Transverse colon (tissue), 4 donors: ENCODE results near the gene PERM1. TPM values are rescaled to one million over a fixed set of nuclear protein-coding genes. Genes with fewer than 3 reads are reported as not detected.

Source experiments
- DNase-seq: peaks from one replicate; pipeline ENCODE4 v3.0.0-alpha.2; 2019
- H3K27ac ChIP-seq, 4 donors: fragments of 200-600 bp; sonication (generic); 2 replicates each; pipeline ENCODE4 v1.5.1; 2016 to 2018; ENCODE audit warnings: inconsistent platforms in 4 of 4
- H3K27me3 ChIP-seq: fragments of 200-600 bp; sonication (generic); 2 replicates; pipeline ENCODE4 v1.5.1; 2017; ENCODE audit warnings: inconsistent platforms
- H3K36me3 ChIP-seq, 4 donors: fragments of 200-600 bp; sonication (generic); 2 replicates each; pipeline ENCODE4 v1.5.1; 2017 to 2019; ENCODE audit warnings: inconsistent platforms in 4 of 4
- H3K4me1 ChIP-seq, 4 donors: fragments of 200-600 bp; sonication (generic); 2 replicates each; pipeline ENCODE4 v1.5.1; 2017 to 2020; ENCODE audit warnings: inconsistent platforms in 4 of 4
- H3K4me3 ChIP-seq, 4 donors: fragments of 200-600 bp; sonication (generic); 1 replicate in 1 of 4; 2 replicates in 3 of 4; pipeline versions ENCODE4 v1.5.1 to v1.6.1; 2017 to 2019; ENCODE audit warnings: inconsistent platforms in 4 of 4
- H3K9me3 ChIP-seq, 2 donors: fragments of 200-600 bp; sonication (generic); 2 replicates each; pipeline ENCODE4 v1.5.1; 2017 to 2019; ENCODE audit warnings: inconsistent platforms in 2 of 2
- CTCF ChIP-seq, 5 experiments: fragments of 200-600 bp in 3 of 5; fragments of 450-650 bp in 2 of 5; sonication (generic) in 3 of 5; IDR thresholded peaks; 1 replicate in 2 of 5; 2 replicates in 3 of 5; pipeline ENCODE4 v1.5.1; 2016 to 2017; ENCODE audit warnings: antibody characterized with exemption in 5 of 5, inconsistent platforms in 3 of 5, mild to moderate bottlenecking in 2 of 5, moderate library complexity in 1 of 5
- EP300 ChIP-seq: sonication (generic); formaldehyde crosslinking; IDR thresholded peaks from one replicate; pipeline ENCODE4 v1.6.1; 2017; ENCODE audit warnings: antibody characterized with exemption, low read depth
- POLR2A ChIP-seq: fragments of 450-650 bp; IDR thresholded peaks from one replicate; pipeline ENCODE4 v1.6.1; 2016; ENCODE audit warnings: antibody characterized with exemption, mild to moderate bottlenecking, moderate library complexity
- POLR2AphosphoS5 ChIP-seq, 3 donors: sonication (generic); formaldehyde crosslinking; IDR thresholded peaks; one replicate each; pipeline ENCODE4 v1.6.1; 2016; ENCODE audit warnings: antibody characterized with exemption in 3 of 3
- WGBS, 2 donors: methylation state at CpG; one replicate each; pipeline ENCODE4 v1.1.5; 2018; ENCODE audit warnings: low coverage in 1 of 2; 5-methylcytosine and 5-hydroxymethylcytosine counted together
- in situ Hi-C, 4 donors: fragments of 200-750 bp; cut with MboI; loops; one replicate each; pipeline versions ENCODE4 v1.15.0 to v1.15.1; 2017; ENCODE audit warnings: low sequenced_read_pairs in 3 of 4, low pct_ligation_motif_present in 1 of 4, low pct_unique_long_range_greater_than_20kb in 1 of 4
- intact Hi-C: fragments of 100-400 bp; cut with DNase I; formaldehyde crosslinking; loops from one replicate; pipeline ENCODE4 v1.15.1; 2023; ENCODE audit warnings: low total_unique reads
- total RNA-seq, 4 donors: library from RNA; depleted of rRNA; stranded (reverse); fragments of >200 nt; gene quantifications; one replicate each; pipeline ENCODE4 v1.1.0, GENCODE V29; 2016

The PERM1 gene
- total RNA-seq, 4 donors from 2014 or later = 0.14 TPM; not detected in 3

DNA sequence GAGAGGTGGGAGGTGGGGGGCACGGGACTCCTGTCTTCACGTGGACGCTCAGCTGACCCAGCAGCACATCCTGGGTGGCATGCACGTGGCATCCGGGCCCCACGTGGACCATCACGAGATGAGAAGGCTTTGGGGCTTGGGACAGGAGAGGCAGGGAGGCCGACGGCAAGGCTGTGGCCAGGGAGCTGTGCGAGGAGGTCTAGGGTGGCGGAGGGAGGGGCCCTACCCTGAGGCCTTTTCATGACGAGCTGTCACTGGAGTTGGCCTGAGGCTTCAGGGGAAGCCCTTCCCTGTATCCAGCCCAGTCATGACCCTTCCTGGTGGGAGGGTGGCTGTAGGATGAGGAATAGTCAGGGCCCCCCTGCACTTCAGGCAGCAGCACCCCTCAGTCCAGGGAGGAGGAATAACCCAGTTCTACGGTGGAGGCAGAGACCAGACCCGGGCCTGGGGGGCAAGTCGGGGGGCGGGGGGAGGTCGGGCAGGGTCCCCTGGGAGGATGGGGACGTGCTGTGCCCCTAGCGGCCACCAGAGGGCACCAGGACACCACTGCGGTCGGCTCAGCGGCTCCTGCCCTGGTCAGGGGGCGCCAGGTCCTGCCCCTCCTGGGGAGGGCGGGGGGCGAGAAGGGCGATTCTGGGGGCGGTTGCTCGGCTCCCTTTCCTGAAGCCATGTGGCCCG, 2.0 kb upstream of the PERM1 start:
- peaks cover 72% of the 10 kb centered on the region for H3K27me3 ChIP-seq
- no peak overlapping the region for H3K27ac ChIP-seq
- H3K9me3 ChIP-seq = no peaks in the 10 kb centered on the region
- intact Hi-C loops (loop anchor here (2.0 kb wide), 1 partner anchor 79 kb away; no protein-coding TSS in a partner anchor), in situ Hi-C loops (no loop called here)
- peak; percentile 51 for DNase-seq
- H3K4me1 ChIP-seq = peaks cover 0 to 6% (median 2%) of the 10 kb centered on the region in 4 donors
- H3K4me3 ChIP-seq = no peak overlapping the region
- no peaks in the 10 kb centered on the region for H3K36me3 ChIP-seq
- WGBS, 2 donors = 0 to 20% methylated on average over 1 to 26 of the region's 29 CpGs
- no peak for TF ChIP-seq POLR2AphosphoS5 (IDR thresholded peaks at IDR 0.05)
- TF ChIP-seq CTCF (IDR thresholded peaks at IDR 0.05) = peak; percentile 55 to 99 (median 96)

DNA sequence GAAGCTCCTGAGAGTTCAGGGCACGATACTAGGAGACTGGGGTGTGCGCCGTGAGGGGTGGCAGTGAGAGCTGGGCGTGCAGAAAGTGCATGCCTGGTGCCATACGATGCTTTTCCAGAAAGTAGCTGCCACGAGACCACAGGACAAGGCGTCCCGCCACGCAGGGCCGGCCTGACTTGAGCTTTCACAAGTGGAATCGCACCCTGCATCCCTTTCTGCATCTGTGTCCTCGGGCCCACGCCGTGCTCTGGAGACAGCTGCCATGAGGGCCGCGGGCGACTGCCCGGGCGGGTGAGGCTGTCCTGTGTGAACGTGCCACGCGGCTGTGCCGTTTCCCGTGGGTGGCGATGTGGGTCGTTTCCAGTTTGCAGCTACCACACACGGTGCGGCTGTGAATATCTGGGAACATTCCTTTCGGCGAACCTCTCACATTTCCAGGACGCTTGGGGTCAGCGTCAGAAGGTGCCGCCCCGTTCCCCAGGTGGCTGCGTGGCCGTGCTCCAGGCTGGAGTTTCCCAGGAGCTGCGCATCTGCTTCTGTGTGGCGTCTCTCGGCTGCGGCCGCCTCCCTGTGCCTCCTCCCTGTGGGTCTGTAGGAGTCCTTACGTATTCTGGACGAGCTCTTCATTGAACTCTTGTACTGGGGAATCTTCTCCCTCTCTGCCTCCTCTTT, 1.0 kb upstream of the PERM1 start:
- no peaks in the 10 kb centered on the region for H3K9me3 ChIP-seq
- TF ChIP-seq POLR2AphosphoS5 (IDR thresholded peaks at IDR 0.05) (no peak), CTCF (IDR thresholded peaks at IDR 0.05) (no peak), POLR2A (no peak), EP300 (no peak)
- H3K36me3 ChIP-seq = no peaks in the 10 kb centered on the region
- no peak for DNase-seq
- in situ Hi-C loops (no loop called here), intact Hi-C loops (loop anchor here (2.0 kb wide), 1 partner anchor 80 kb away; no protein-coding TSS in a partner anchor)
- H3K4me1 ChIP-seq = peaks cover 0 to 6% (median 2%) of the 10 kb centered on the region in 4 donors
- H3K27me3 ChIP-seq = peaks cover 72% of the 10 kb centered on the region
- H3K4me3 ChIP-seq = no peak overlapping the region
- WGBS, 2 donors = 79% methylated on average over 43 of the region's 43 CpGs; no CpG with 5 or more reads in 1 of the 2 donors
- no peak overlapping the region for H3K27ac ChIP-seq

- intact Hi-C loops = no loop called here
- H3K27me3 ChIP-seq = peaks cover 65% of the 10 kb centered on the region
- H3K36me3 ChIP-seq = no peaks in the 10 kb centered on the region
- H3K9me3 ChIP-seq = no peaks in the 10 kb centered on the region
- peaks cover 0 to 6% (median 2%) of the 10 kb centered on the region in 4 donors for H3K4me1 ChIP-seq
- 73% methylated on average over 19 of the region's 21 CpGs; no CpG with 5 or more reads in 1 of the 2 donors for WGBS, 2 donors
- no peak overlapping the region for H3K4me3 ChIP-seq
- TF ChIP-seq POLR2A (no peak), EP300 (no peak), CTCF (IDR thresholded peaks at IDR 0.05) (no peak), POLR2AphosphoS5 (IDR thresholded peaks at IDR 0.05) (no peak)
- in situ Hi-C loops = no loop called here
- no peak overlapping the region for H3K27ac ChIP-seq
- DNase-seq = no peak
Observed at GRCh38 chr1:981491-981954, 370 bp downstream of the PERM1 start.

GRCh38 chr1:980602-981395, 1.1 kb downstream of the PERM1 start:
- TF ChIP-seq POLR2AphosphoS5 (IDR thresholded peaks at IDR 0.05) (no peak), CTCF (IDR thresholded peaks at IDR 0.05) (no peak), POLR2A (no peak), EP300 (no peak)
- no peak for DNase-seq
- in situ Hi-C loops (no loop called here), intact Hi-C loops (no loop called here)
- 58% methylated on average over 20 of the region's 35 CpGs; no CpG with 5 or more reads in 1 of the 2 donors for WGBS, 2 donors
- H3K27me3 ChIP-seq = peaks cover 63% of the 10 kb centered on the region
- no peak overlapping the region for H3K4me3 ChIP-seq
- H3K9me3 ChIP-seq = no peaks in the 10 kb centered on the region
- H3K36me3 ChIP-seq = no peaks in the 10 kb centered on the region
- peaks cover 0 to 12% (median 8%) of the 10 kb centered on the region in 4 donors for H3K4me1 ChIP-seq
- no peak overlapping the region for H3K27ac ChIP-seq
